ENCODE results near the gene IGF1R.
"Not testable (repeated sequence)": the region's sequence is repeated elsewhere in the genome, so short reads cannot be mapped to it uniquely, and the experiment has no call there.

Gene IGF1R

DNA sequence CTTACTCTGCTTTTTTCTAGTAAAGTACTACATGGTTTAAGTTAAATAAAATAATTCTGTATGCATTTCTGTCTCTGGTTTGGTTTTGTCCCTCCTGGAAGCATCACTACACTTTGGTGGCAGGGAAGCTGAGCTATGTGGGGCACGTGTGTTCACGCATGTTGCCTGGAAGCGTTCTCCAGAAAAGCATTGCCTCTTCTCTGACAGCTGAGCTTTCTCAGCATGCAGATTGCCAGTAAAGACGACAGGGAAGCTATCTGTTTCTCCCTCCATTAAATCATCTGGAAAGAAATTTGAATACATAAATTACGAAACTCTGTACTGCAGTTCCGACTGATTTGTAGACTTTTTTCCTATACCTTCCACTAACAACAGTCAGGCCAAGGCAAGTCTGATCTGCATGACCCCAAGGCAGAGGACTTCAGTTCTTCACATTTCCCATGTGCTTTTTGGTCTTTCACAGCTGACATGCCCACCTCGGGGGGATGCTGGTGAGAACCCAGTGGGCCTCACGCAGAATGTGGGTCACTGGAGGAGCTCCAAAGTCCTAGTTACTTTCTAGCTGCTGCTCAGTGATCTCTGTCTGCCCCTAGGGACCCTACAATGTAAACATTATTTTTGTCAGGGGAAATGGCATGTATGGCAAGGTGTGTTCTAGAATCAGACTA, 316.3 kb downstream of the IGF1R start:
- peaks cover 16% of the 10 kb centered on the region for H3K9me3 Mint-ChIP-seq

DNA sequence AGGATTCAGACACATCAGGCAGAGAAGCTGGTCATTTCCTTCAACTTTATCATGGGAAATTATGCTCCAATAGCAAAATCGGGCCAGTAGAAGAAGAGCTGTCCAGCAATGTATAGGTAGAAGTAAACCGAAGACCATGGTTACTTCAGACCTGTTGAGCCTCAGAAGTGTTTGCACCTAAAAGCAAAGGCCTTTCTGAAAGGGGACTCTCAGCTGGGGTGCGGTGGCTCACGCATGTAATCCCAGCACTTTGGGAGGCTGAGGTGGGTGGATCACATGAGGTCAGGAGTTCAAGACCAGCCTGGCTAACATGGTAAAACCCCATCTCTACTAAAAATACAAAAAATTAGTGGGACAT, 316.8 kb downstream of the IGF1R start:
- H3K36me3 Mint-ChIP-seq (ENCODE audit: low read depth): peaks cover 37% of the 10 kb centered on the region
- H3K9me3 Mint-ChIP-seq: peaks cover 16% of the 10 kb centered on the region
- DNase-seq; H3K27ac Mint-ChIP-seq; H3K27me3 Mint-ChIP-seq; H3K4me3 Mint-ChIP-seq; H3K4me1 Mint-ChIP-seq (ENCODE audit: low read depth): not testable (repeated sequence)

More for the DNA sequence above, 316.3 kb downstream of the IGF1R start:
- H3K4me3 Mint-ChIP-seq: no peak overlapping the region
- no peak overlapping the region for H3K27ac Mint-ChIP-seq
- H3K4me1 Mint-ChIP-seq (ENCODE audit: low read depth): no peaks in the 10 kb centered on the region
- H3K27me3 Mint-ChIP-seq: no peaks in the 10 kb centered on the region
- no peak for DNase-seq
- H3K36me3 Mint-ChIP-seq (ENCODE audit: low read depth): peaks cover 42% of the 10 kb centered on the region

DNA sequence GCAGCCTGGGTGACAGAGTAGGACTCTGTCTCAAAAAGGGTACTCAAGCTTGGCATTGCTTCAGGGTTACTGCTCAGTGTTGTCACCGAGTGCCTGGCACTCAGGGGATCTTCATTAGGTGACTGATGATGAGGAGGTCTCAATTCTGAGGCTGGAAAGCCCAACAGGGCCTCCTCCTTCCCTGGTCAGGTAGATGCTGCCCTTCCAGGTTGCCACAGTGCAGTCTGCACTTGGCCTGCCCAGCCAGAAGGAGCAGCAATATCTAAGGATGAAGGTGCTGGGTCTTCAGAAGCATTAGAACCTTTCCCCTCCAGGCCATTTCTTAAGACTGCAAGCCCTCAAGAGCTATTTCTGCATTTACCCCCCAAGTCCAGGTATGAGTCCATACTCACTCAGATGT, 317.3 kb downstream of the IGF1R start:
- Mint-ChIP-seq H3K36me3 (ENCODE audit: low read depth) (peaks cover 32% of the 10 kb centered on the region), H3K27ac (no peak overlapping the region), H3K9me3 (peaks cover 16% of the 10 kb centered on the region), H3K27me3 (no peaks in the 10 kb centered on the region), H3K4me1 (ENCODE audit: low read depth) (no peaks in the 10 kb centered on the region), H3K4me3 (no peak overlapping the region)
- DNase-seq: no peak

DNA sequence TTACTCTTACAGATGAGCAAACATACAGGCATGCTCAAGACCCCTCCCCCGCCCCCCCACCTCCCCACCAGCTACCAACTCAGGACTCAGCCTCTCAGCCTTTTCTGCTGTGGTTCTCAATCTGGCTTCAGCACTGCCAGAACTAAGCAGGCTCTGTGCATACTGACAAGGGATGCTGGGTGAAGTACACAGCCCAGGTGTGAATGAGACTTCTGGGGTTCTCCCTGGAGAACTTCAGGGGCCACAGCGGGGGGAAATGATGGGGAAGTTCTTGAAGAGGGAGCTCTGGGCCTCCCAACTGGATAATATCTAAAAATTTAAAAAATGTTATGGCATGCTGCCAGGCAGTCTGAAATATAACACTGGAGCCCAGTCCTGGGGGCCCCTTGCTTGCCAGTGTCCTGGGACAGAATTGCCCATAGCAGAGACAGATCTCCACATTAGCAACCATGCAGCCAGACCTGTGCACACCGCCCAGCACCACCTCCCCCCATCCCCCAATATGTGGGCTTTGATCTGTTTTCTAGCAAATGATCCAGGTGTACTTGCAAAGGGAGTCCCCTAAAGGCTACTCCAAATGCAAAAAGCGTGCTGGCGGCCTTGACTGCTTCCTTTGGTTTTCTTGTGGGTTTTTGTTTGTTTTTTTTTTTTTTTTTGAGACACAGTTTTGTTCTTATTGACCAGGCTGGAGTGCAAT, 317.9 kb downstream of the IGF1R start:
- peaks cover 11% of the 10 kb centered on the region for H3K9me3 Mint-ChIP-seq
- no peak overlapping the region for H3K4me3 Mint-ChIP-seq
- DNase-seq: no peak
- H3K36me3 Mint-ChIP-seq (ENCODE audit: low read depth): peaks cover 26% of the 10 kb centered on the region
- H3K27ac Mint-ChIP-seq: no peak overlapping the region
- no peaks in the 10 kb centered on the region for H3K4me1 Mint-ChIP-seq (ENCODE audit: low read depth)
- no peaks in the 10 kb centered on the region for H3K27me3 Mint-ChIP-seq

DNA sequence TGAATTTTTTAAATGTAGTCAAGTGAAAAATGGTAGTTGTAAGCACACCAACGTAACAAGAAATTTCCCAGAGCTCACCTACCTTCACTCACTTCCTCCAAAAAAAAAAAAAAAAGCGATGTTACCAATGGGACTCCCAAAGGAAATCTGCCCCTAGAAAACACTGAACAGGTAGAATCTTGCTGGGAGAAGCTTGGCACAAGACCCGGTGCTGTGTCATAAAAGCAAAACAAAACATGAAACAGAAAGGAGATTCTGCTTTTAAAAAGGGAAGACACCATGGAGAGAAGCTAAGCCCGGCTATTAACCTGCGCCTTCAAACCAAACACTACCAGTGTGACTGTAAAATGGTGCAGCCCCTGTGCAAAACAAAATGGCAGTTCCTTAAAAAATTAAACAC, 318.8 kb downstream of the IGF1R start:
- no peak for DNase-seq
- H3K27ac Mint-ChIP-seq: no peak overlapping the region
- H3K9me3 Mint-ChIP-seq: peaks cover 4% of the 10 kb centered on the region
- H3K27me3 Mint-ChIP-seq: no peaks in the 10 kb centered on the region
- no peaks in the 10 kb centered on the region for H3K4me1 Mint-ChIP-seq (ENCODE audit: low read depth)
- peaks cover 17% of the 10 kb centered on the region for H3K36me3 Mint-ChIP-seq (ENCODE audit: low read depth)
- no peak overlapping the region for H3K4me3 Mint-ChIP-seq

DNA sequence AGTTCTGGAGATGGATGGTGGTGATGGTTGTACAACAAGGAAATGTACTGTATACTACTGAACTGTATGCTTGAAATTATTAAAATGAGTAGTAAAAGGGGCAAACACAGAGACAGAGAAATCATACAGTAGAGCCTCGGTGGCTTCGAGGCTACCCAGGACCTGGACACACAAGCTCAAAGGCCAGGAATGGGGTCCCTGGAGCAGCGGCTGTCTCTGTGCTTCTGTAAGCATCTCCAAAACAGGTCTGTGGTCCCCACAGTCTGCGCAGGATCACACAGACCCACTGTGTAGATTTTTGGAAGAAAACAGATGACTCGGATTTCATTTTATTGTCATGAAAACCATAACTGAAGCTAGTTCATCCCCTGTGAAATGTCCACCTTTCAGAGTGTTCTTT, 319.6 kb downstream of the IGF1R start:
- Mint-ChIP-seq H3K4me1 (ENCODE audit: low read depth) (no peaks in the 10 kb centered on the region), H3K27ac (no peak overlapping the region), H3K9me3 (no peaks in the 10 kb centered on the region), H3K27me3 (no peaks in the 10 kb centered on the region), H3K36me3 (ENCODE audit: low read depth) (peaks cover 9% of the 10 kb centered on the region), H3K4me3 (no peak overlapping the region)
- no peak for DNase-seq

DNA sequence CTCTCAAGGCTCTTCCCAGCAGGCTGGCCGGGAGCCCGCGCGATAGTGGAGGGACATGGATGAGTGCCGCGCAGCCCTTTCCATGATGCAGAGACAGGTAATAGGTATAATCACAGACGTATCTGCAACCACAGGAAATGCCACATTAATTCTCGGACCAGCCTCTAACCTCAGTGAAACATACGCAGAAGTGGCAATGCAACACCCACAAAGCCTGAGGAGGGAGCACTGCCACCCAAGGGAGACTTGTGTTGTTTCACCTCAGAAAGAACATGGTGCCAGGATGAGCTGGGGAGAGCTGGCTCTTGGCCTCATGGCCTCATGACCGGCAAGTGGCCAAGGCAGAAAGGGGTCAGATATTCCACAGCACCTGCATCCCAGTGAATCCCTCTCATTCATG, 320.2 kb downstream of the IGF1R start:
- DNase-seq: no peak

DNA sequence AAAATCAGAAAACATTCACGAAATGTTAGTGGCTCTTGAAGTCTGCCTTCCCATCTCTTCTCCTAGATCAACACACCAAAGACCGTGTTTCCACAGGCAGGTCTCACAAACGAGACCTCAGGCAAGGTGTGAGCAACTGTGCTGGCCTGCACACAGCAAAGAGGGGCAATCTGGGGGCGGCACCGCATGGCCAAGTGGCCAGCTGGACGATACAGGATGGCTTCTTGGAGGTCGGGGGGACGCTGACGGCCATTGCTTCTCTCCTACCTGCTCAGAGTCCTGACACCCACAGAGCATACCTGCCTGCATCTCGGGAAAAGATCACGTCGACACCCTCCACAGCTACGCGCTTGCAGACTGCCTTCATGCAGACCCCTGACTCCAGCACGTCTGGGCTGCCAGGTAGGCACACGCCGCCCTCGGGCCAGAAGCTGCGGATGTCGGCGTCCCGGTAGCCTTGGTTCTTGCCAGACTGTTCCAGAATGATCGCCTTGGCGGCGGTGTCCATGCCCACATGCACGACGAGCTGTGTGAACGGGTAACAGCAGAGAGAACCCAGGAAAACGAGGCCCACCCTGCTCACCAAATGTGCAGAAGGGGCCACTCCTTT, 320.9 kb downstream of the IGF1R start:
- no peak overlapping the region for H3K27ac Mint-ChIP-seq
- H3K36me3 Mint-ChIP-seq (ENCODE audit: low read depth): no peaks in the 10 kb centered on the region
- H3K27me3 Mint-ChIP-seq: no peaks in the 10 kb centered on the region
- no peaks in the 10 kb centered on the region for H3K4me1 Mint-ChIP-seq (ENCODE audit: low read depth)
- no peak for DNase-seq
- H3K9me3 Mint-ChIP-seq: no peaks in the 10 kb centered on the region
- H3K4me3 Mint-ChIP-seq: no peak overlapping the region

More for the DNA sequence above, 320.2 kb downstream of the IGF1R start:
- Mint-ChIP-seq H3K4me1 (ENCODE audit: low read depth) (no peaks in the 10 kb centered on the region), H3K27ac (no peak overlapping the region), H3K27me3 (no peaks in the 10 kb centered on the region), H3K36me3 (ENCODE audit: low read depth) (peaks cover 3% of the 10 kb centered on the region), H3K9me3 (no peaks in the 10 kb centered on the region), H3K4me3 (no peak overlapping the region)

DNA sequence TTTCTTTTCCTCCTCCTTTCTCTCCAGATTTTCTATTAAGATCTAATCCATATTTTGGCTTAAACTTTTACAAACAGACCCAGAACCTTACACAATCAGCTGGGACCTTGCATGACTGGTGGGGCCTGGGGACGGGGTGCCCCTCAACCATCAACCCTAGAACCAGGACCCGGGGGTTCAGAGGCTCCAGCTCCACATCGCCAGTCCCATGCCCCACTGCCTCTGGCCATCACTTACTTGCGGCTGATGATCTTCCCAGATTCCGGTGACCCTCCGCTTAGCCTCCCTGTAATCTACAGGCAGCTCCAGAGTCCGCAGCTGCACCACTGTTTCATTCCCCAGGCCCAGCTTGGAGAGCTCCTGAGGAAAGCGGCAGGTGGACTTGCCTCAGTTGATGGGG, 322.5 kb downstream of the IGF1R start:
- no peak overlapping the region for H3K4me3 Mint-ChIP-seq
- no peaks in the 10 kb centered on the region for H3K4me1 Mint-ChIP-seq (ENCODE audit: low read depth)
- H3K36me3 Mint-ChIP-seq (ENCODE audit: low read depth): no peaks in the 10 kb centered on the region
- no peaks in the 10 kb centered on the region for H3K9me3 Mint-ChIP-seq
- DNase-seq: no peak
- H3K27me3 Mint-ChIP-seq: no peaks in the 10 kb centered on the region
- no peak overlapping the region for H3K27ac Mint-ChIP-seq

DNA sequence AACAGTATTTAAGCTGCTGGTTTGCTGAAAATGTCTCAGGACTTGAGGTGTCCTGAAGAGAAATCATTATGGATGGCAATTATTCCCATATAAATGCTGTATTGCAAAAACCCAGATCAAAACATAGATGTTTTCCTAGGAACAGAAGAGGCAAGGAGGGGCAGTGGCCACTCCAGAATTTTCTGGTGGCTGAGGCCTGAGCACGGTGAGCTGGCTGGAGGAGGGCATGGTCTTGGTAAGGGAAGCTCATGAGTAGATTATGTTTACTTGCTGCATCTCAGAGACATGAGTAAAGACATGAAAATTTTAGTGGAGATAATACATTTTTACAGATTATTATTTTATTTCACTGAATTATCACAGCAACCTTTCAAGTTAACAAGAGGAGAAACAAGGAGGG, 328.2 kb downstream of the IGF1R start:
- Mint-ChIP-seq H3K4me1 (ENCODE audit: low read depth) (no peaks in the 10 kb centered on the region), H3K4me3 (no peak overlapping the region), H3K9me3 (no peaks in the 10 kb centered on the region), H3K27ac (no peak overlapping the region), H3K27me3 (no peaks in the 10 kb centered on the region), H3K36me3 (ENCODE audit: low read depth) (no peaks in the 10 kb centered on the region)
- no peak for DNase-seq

DNA sequence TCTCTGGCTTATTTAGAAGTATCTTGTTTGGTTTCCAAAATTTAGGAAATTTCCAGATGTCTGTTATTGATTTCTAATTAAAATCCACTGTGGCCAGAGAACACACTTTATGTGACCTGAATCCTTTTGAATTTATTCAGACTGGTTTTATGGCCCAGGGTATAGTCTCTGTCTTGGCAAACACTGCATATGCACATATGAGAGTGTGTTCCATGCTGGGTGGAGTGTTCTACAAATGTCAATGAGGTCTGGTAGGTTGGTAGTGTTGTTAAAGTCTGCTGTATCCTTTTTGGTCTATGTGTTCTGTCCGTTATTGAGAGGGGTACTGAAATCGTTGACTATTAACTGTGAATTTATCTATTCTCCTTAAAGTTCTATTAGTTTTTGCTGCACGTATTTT, 329.1 kb downstream of the IGF1R start:
- H3K36me3 Mint-ChIP-seq (ENCODE audit: low read depth): no peaks in the 10 kb centered on the region
- no peaks in the 10 kb centered on the region for H3K4me1 Mint-ChIP-seq (ENCODE audit: low read depth)
- no peak for DNase-seq
- H3K27ac Mint-ChIP-seq: no peak overlapping the region
- no peaks in the 10 kb centered on the region for H3K9me3 Mint-ChIP-seq
- H3K27me3 Mint-ChIP-seq: no peaks in the 10 kb centered on the region
- no peak overlapping the region for H3K4me3 Mint-ChIP-seq

DNA sequence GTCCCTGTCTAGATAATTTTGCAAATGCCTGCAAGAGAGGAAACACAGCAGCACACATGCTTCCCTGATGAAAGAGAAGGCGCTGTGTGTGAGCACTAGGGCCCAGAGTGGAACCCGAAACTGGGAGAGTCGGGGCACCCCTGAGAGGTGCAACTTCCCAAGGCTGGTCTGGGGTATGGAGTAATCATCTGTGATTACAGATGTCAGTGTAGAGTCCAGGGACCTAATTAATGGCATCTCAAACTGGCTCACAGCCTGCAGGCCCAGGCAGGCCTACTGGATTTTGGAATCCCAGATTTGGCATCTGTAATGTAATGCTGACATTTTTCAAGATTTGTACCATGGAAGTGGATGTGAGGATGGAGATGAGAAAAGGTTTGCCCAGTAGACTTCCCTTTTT, 329.8 kb downstream of the IGF1R start:
- DNase-seq: no peak
- Mint-ChIP-seq H3K4me3 (no peak overlapping the region), H3K36me3 (ENCODE audit: low read depth) (no peaks in the 10 kb centered on the region), H3K4me1 (ENCODE audit: low read depth) (no peaks in the 10 kb centered on the region), H3K27ac (no peak overlapping the region), H3K27me3 (no peaks in the 10 kb centered on the region), H3K9me3 (no peaks in the 10 kb centered on the region)

DNA sequence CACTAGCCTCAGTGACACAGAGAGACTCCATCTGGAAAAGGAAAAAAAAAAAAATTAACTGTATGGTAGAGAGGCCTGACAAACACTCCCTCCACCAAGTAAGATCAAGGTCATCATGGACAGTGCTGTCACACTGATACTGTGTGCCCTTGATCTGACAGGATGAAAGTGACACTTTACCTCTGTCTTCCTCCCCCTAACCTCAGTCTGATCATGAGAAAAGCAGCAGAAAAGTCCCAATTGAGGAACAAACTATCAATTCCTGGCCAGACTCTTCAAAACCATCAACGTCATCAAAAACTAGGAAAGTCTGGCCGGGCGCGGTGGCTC, 332.5 kb downstream of the IGF1R start:
- DNase-seq: no peak
- Mint-ChIP-seq H3K27me3 (peaks cover 7% of the 10 kb centered on the region), H3K9me3 (peaks cover 5% of the 10 kb centered on the region), H3K4me1 (ENCODE audit: low read depth) (no peaks in the 10 kb centered on the region), H3K27ac (no peak overlapping the region), H3K36me3 (ENCODE audit: low read depth) (no peaks in the 10 kb centered on the region), H3K4me3 (no peak overlapping the region)

DNA sequence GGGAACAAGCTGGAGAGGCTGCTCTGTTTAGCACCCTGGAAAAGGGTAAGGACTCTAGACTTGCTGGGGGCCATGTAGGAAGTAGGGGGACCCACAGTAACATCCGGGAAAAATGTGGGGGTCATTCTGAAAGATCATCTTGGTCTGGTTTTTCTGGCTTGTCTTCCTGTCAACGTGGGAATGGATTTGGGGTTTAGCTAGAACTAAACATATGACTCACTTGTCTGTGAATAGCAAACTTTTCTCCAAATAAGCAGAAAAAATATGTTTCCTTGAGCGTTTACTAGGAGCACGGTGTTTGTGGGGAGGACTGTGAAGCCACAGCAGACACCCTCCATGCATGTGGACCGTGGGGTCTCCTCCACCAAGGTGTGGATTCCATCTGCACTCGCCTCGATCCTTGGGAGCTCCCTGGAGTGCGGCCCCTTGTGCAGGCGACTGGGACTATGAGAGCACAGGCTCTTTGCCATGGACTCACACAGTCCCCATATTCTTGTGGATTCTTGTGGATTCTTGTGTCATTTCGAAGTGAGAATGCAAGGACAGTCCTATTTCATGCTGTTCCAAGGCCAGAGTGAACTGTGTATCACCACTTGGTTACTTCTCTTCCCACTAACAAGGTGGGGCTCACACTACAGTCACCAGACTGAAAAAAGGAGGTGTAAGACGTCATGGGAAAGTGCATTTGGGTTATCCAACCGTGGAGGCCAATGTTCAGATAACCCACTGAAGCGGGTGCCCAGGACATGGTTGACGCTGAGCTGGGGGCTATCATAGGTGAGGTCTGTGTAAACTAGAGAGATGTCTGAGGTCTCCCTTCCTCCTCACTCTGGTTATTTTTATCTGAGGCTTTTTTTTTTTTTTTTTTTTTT, 333.7 kb downstream of the IGF1R start:
- Mint-ChIP-seq H3K9me3 (peaks cover 13% of the 10 kb centered on the region), H3K27ac (no peak overlapping the region), H3K4me1 (ENCODE audit: low read depth) (no peaks in the 10 kb centered on the region), H3K27me3 (peaks cover 15% of the 10 kb centered on the region), H3K4me3 (no peak overlapping the region), H3K36me3 (ENCODE audit: low read depth) (no peaks in the 10 kb centered on the region)
- no peak for DNase-seq

DNA sequence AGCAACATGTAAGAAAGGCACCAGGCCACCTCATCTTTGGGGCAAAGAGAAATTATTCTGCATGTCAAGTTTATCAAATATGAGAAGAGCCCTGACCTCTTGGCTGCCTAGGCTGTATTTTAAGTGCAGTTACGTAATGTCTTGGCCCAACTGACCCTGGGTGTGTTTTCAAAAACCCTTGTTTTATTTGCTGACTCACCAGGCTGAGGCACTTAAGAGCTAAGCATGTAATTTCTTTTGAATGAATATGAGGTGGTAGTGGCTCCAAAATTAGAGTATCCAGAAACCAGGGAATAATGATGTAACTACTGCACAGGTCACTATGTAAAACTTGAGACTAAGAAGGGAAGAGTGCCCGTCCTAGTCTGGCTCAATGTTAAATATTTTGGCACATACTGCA, 335.0 kb downstream of the IGF1R start:
- no peak overlapping the region for H3K4me3 Mint-ChIP-seq
- peaks cover 15% of the 10 kb centered on the region for H3K9me3 Mint-ChIP-seq
- H3K4me1 Mint-ChIP-seq (ENCODE audit: low read depth): no peaks in the 10 kb centered on the region
- H3K27ac Mint-ChIP-seq: no peak overlapping the region
- peaks cover 24% of the 10 kb centered on the region for H3K27me3 Mint-ChIP-seq
- no peak for DNase-seq
- H3K36me3 Mint-ChIP-seq (ENCODE audit: low read depth): no peaks in the 10 kb centered on the region

All from activated T-cell treated with anti-CD3 and anti-CD28 coated beads, Interleukin-2, amount 50 U/mL, for 24 hours (primary cell).